Measurements from ENCODE around the gene CCDC27. TPM values are rescaled to one million over a fixed set of nuclear protein-coding genes. Genes with fewer than 3 reads are reported as not detected.

CCDC27 gene
- total RNA-seq, 1 donor from 2014 or later, result not detected

- Histone ChIP-seq H3K4me2 (no peak overlapping the region), H3K27me3 (no peaks in the 10 kb centered on the region), H4K20me1 (ENCODE audit: low read depth) (peaks cover 6% of the 10 kb centered on the region), H3K9ac (no peak overlapping the region), H3K36me3 (no peaks in the 10 kb centered on the region), H3K9me3 (ENCODE audit: low read depth) (no peaks in the 10 kb centered on the region), H3K4me1 (peaks cover 10% of the 10 kb centered on the region), H3K79me2 (ENCODE audit: low read depth) (no peaks in the 10 kb centered on the region), H3K4me3 (no peak overlapping the region), H3F3A (ENCODE audit: low read depth) (no peaks in the 10 kb centered on the region), H2AFZ (replicated peaks) (no peak overlapping the region), H3K27ac (no peak overlapping the region)
- no peak overlapping the region for H3K27ac Mint-ChIP-seq
- no peak for DNase-seq (ENCODE audit: low spot score)
- peaks cover 6% of the 10 kb centered on the region for H3K4me1 Mint-ChIP-seq
- TF ChIP-seq EZH2phosphoT487 (IDR thresholded peaks at IDR 0.05), result no peak
- H3K36me3 Mint-ChIP-seq, result peaks cover 12% of the 10 kb centered on the region
- no peaks in the 10 kb centered on the region for H3K9me3 Mint-ChIP-seq
- no peaks in the 10 kb centered on the region for H3K27me3 Mint-ChIP-seq (ENCODE audit: insufficient read depth, low read depth)
- H3K4me3 Mint-ChIP-seq, result no peak overlapping the region
Observed at GRCh38 chr1:3736708-3737107, 15.5 kb upstream of the CCDC27 start.

- no peak overlapping the region for H3K4me3 Mint-ChIP-seq
- Histone ChIP-seq H3K9ac (no peak overlapping the region), H3K79me2 (ENCODE audit: low read depth) (no peaks in the 10 kb centered on the region), H3K4me3 (no peak overlapping the region), H3F3A (ENCODE audit: low read depth) (no peaks in the 10 kb centered on the region), H2AFZ (replicated peaks) (no peak overlapping the region), H3K36me3 (no peaks in the 10 kb centered on the region), H3K27ac (no peak overlapping the region), H3K27me3 (no peaks in the 10 kb centered on the region), H3K4me1 (no peaks in the 10 kb centered on the region), H4K20me1 (ENCODE audit: low read depth) (peaks cover 15% of the 10 kb centered on the region), H3K9me3 (ENCODE audit: low read depth) (no peaks in the 10 kb centered on the region), H3K4me2 (no peak overlapping the region)
- no peaks in the 10 kb centered on the region for H3K4me1 Mint-ChIP-seq
- H3K9me3 Mint-ChIP-seq, result no peaks in the 10 kb centered on the region
- H3K27me3 Mint-ChIP-seq (ENCODE audit: insufficient read depth, low read depth), result peaks cover 2% of the 10 kb centered on the region
- DNase-seq (ENCODE audit: low spot score), result no peak
- TF ChIP-seq EZH2phosphoT487 (IDR thresholded peaks at IDR 0.05) (no peak), EZH2 (IDR thresholded peaks at IDR 0.05) (no peak), CTCF (IDR thresholded peaks at IDR 0.05) (no peak)
- no peak overlapping the region for H3K27ac Mint-ChIP-seq
- peaks cover 14% of the 10 kb centered on the region for H3K36me3 Mint-ChIP-seq
Observed at GRCh38 chr1:3738943-3739342, 13.3 kb upstream of the CCDC27 start.

- peaks cover 4% of the 10 kb centered on the region for H3K27me3 Mint-ChIP-seq (ENCODE audit: insufficient read depth, low read depth)
- DNase-seq (ENCODE audit: low spot score), result no peak
- no peaks in the 10 kb centered on the region for H3K9me3 Mint-ChIP-seq
- Histone ChIP-seq H3K27ac (no peak overlapping the region), H3K9ac (no peak overlapping the region), H3K36me3 (no peaks in the 10 kb centered on the region), H3K79me2 (ENCODE audit: low read depth) (peaks cover 2% of the 10 kb centered on the region), H3K27me3 (no peaks in the 10 kb centered on the region), H3K4me2 (no peak overlapping the region), H3K4me1 (no peaks in the 10 kb centered on the region), H3K4me3 (no peak overlapping the region), H2AFZ (replicated peaks) (no peak overlapping the region), H4K20me1 (ENCODE audit: low read depth) (peaks cover 21% of the 10 kb centered on the region), H3F3A (ENCODE audit: low read depth) (no peaks in the 10 kb centered on the region), H3K9me3 (ENCODE audit: low read depth) (no peaks in the 10 kb centered on the region)
- peaks cover 2% of the 10 kb centered on the region for H3K4me1 Mint-ChIP-seq
- no peak overlapping the region for H3K27ac Mint-ChIP-seq
- no peak overlapping the region for H3K4me3 Mint-ChIP-seq
- peaks cover 14% of the 10 kb centered on the region for H3K36me3 Mint-ChIP-seq
- no peak for TF ChIP-seq CTCF (IDR thresholded peaks at IDR 0.05)
- TF ChIP-seq EZH2phosphoT487 (IDR thresholded peaks at IDR 0.05), result no peak
- no peak for TF ChIP-seq EZH2 (IDR thresholded peaks at IDR 0.05)
Observed at GRCh38 chr1:3740042-3740441, 12.2 kb upstream of the CCDC27 start.

GRCh38 chr1:3740752-3741151 is 11.5 kb upstream of the CCDC27 start:
- no peaks in the 10 kb centered on the region for H3K27me3 ChIP-seq
- no peak overlapping the region for H3K9ac ChIP-seq
- H3K4me3 ChIP-seq, result no peak overlapping the region
- peaks cover 14% of the 10 kb centered on the region for H3K36me3 Mint-ChIP-seq
- no peak overlapping the region for H3K27ac ChIP-seq
- H3K36me3 ChIP-seq, result no peaks in the 10 kb centered on the region
- peaks cover 5% of the 10 kb centered on the region for H3K4me1 ChIP-seq
- H2AFZ ChIP-seq (replicated peaks), result no peak overlapping the region
- peaks cover 9% of the 10 kb centered on the region for H3K79me2 ChIP-seq (ENCODE audit: low read depth)
- H3F3A ChIP-seq (ENCODE audit: low read depth), result no peaks in the 10 kb centered on the region
- H3K4me2 ChIP-seq, result no peak overlapping the region
- H3K27me3 Mint-ChIP-seq (ENCODE audit: insufficient read depth, low read depth), result peaks cover 5% of the 10 kb centered on the region
- no peak overlapping the region for H3K27ac Mint-ChIP-seq
- H3K4me3 Mint-ChIP-seq, result no peak overlapping the region
- TF ChIP-seq EZH2 (IDR thresholded peaks at IDR 0.05) (no peak), CTCF (IDR thresholded peaks at IDR 0.05) (no peak), EZH2phosphoT487 (IDR thresholded peaks at IDR 0.05) (no peak)
- H3K4me1 Mint-ChIP-seq, result peaks cover 9% of the 10 kb centered on the region
- H3K9me3 ChIP-seq (ENCODE audit: low read depth), result no peaks in the 10 kb centered on the region
- H4K20me1 ChIP-seq (ENCODE audit: low read depth), result peaks cover 28% of the 10 kb centered on the region
- DNase-seq (ENCODE audit: low spot score), result no peak
- no peaks in the 10 kb centered on the region for H3K9me3 Mint-ChIP-seq

All from neural progenitor cell (in vitro differentiated cells).